Type B pancreatic cell (in vitro differentiated cells): ENCODE results near the gene CROCC2. TPM values are rescaled to one million over a fixed set of nuclear protein-coding genes. Genes with fewer than 3 reads are reported as not detected.

ENCODE experiments used
- DNase-seq: peaks from one replicate; pipeline ENCODE4 v3.0.0; 2021; ENCODE audit warnings: mixed read lengths; ENCODE audit not compliant: unreplicated experiment; ENCODE audit errors: extremely low spot score
- H3K27ac Mint-ChIP-seq: 2 replicates; pipeline ENCODE4 v1.8.0; 2021; ENCODE audit warnings: mild to moderate bottlenecking, mixed read lengths
- H3K27me3 Mint-ChIP-seq: 2 replicates; pipeline ENCODE4 v1.8.0; 2021; ENCODE audit warnings: mixed read lengths
- H3K36me3 Mint-ChIP-seq: 2 replicates; pipeline ENCODE4 v1.8.0; 2021; ENCODE audit warnings: mixed read lengths
- H3K4me1 Mint-ChIP-seq: one replicate; pipeline ENCODE4 v1.8.0; 2021; ENCODE audit warnings: mixed read lengths; ENCODE audit not compliant: unreplicated experiment
- H3K4me3 Mint-ChIP-seq: 2 replicates; pipeline ENCODE4 v1.8.0; 2021; ENCODE audit warnings: mild to moderate bottlenecking, mixed read lengths
- H3K9me3 Mint-ChIP-seq: 2 replicates; pipeline ENCODE4 v1.8.0; 2021; ENCODE audit warnings: mixed read lengths
- total RNA-seq: library from RNA; stranded (reverse); gene quantifications from 2 replicates; pipeline ENCODE4 v1.2.1, GENCODE V29; 2021; ENCODE audit warnings: low replicate concordance
- TF ChIP-seq, protein P1 (sequence below): fragments of 200-600 bp; sonication (generic); conservative IDR thresholded peaks from 2 replicates; pipeline ENCODE4 v1.5.0; 2021; ENCODE audit warnings: antibody characterized with exemption, mild to moderate bottlenecking

The CROCC2 gene
- total RNA-seq, 1 donor from 2014 or later, result 0.68 TPM

DNA sequence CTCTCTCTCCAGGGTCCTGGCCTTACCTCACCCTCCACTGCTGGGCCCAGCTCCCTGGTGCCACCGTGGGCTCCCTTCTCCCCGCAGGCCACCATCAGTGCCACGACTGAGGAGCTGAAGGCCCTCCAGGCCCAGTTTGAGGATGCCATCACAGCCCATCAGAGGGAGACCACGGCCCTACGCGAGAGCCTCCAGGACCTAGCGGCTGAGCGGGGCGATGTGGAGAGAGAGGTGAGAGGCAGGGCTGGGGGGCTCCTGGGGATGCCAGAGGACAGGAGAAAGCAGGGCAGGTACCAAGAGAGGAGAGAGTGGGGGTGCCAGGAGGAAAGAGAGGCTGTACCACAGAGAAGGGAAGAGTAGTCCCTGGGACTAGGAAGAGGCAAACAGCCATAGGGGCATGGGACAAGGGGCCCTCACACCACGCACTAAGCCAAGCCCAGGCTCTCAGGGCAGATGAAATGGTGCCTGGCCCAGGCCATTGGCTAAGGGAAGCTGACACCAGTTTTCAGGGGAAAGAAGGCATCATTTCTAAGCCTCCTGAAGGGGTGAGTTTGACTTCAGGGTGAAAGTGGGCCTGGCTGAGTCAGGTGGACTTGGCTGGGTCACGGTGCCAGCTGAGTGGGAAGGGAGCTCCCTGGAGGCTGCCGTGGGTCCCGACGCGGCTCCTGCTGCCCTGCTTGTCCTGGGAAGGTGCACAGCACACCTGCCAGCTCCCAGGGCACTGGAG, 53.2 kb downstream of the CROCC2 start:
- H3K27me3 Mint-ChIP-seq, result peaks cover 5% of the 10 kb centered on the region
- TF ChIP-seq, protein P1, sequence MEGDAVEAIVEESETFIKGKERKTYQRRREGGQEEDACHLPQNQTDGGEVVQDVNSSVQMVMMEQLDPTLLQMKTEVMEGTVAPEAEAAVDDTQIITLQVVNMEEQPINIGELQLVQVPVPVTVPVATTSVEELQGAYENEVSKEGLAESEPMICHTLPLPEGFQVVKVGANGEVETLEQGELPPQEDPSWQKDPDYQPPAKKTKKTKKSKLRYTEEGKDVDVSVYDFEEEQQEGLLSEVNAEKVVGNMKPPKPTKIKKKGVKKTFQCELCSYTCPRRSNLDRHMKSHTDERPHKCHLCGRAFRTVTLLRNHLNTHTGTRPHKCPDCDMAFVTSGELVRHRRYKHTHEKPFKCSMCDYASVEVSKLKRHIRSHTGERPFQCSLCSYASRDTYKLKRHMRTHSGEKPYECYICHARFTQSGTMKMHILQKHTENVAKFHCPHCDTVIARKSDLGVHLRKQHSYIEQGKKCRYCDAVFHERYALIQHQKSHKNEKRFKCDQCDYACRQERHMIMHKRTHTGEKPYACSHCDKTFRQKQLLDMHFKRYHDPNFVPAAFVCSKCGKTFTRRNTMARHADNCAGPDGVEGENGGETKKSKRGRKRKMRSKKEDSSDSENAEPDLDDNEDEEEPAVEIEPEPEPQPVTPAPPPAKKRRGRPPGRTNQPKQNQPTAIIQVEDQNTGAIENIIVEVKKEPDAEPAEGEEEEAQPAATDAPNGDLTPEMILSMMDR, result no peak
- H3K36me3 Mint-ChIP-seq, result no peaks in the 10 kb centered on the region
- H3K27ac Mint-ChIP-seq, result no peak overlapping the region
- DNase-seq, result peak; percentile 62
- peak overlapping the region; percentile 11 for H3K4me3 Mint-ChIP-seq
- no peaks in the 10 kb centered on the region for H3K9me3 Mint-ChIP-seq
- H3K4me1 Mint-ChIP-seq, result peaks cover 8% of the 10 kb centered on the region

DNA sequence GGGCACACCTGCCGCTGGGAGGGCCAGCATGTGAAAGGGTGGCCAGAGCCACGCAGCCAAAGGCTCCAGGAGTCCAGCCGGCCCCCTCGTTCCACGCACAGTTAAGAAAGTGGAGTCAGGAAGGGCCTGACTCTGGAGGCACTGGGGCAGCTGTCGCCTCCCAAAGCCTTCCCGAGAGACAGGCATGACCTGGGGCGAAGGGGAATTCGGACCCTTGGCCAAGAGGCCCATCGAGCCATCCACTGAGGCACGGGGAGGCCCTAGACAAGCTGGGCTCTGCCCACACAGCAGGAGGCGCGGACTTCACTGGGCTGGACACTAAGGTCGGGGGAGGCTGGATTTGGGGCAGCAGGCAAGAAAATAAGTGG, 53.8 kb downstream of the CROCC2 start:
- peaks cover 4% of the 10 kb centered on the region for H3K27me3 Mint-ChIP-seq
- H3K4me3 Mint-ChIP-seq, result no peak overlapping the region
- peaks cover 5% of the 10 kb centered on the region for H3K4me1 Mint-ChIP-seq
- DNase-seq, result peak; percentile 67
- H3K27ac Mint-ChIP-seq, result no peak overlapping the region
- TF ChIP-seq, protein P1, result no peak
- no peaks in the 10 kb centered on the region for H3K9me3 Mint-ChIP-seq
- H3K36me3 Mint-ChIP-seq, result no peaks in the 10 kb centered on the region

DNA sequence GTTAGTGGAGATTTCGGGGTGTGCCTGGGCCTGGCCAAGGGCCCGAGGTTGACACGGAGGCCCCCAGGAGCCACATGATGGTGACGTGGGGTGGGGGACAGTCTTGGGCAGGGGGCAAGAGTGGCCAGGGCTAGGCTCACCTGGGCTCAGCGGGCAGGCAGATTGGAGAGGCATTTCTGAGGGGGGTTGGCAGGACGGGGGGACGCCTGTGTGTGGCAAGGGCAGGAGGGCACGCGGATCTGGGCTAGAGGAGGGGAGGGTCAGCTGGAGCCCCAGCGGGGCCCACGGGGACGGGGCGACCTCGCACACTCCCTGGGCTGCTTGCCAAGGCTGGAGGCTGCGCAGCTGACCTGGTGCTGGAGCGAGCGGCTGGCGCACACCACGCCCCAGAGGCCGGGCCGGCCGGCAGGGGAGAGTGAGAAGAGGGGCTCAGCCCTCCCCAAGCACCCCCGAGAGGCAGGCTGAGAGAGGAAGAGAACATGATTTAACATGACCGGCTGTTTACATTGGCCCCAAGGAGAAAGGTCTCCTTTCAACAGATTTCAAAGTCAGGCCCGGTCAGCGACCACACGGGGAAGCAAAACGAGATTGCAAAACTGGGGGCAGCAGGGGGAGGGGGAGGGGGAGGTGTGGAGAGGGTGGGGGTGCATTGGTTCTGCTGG, 54.3 kb downstream of the CROCC2 start:
- H3K27me3 Mint-ChIP-seq, result no peaks in the 10 kb centered on the region
- no peaks in the 10 kb centered on the region for H3K4me1 Mint-ChIP-seq
- H3K9me3 Mint-ChIP-seq, result no peaks in the 10 kb centered on the region
- H3K36me3 Mint-ChIP-seq, result no peaks in the 10 kb centered on the region
- DNase-seq, result peak; percentile 81
- H3K27ac Mint-ChIP-seq, result no peak overlapping the region
- TF ChIP-seq, protein P1, result no peak
- H3K4me3 Mint-ChIP-seq, result no peak overlapping the region

DNA sequence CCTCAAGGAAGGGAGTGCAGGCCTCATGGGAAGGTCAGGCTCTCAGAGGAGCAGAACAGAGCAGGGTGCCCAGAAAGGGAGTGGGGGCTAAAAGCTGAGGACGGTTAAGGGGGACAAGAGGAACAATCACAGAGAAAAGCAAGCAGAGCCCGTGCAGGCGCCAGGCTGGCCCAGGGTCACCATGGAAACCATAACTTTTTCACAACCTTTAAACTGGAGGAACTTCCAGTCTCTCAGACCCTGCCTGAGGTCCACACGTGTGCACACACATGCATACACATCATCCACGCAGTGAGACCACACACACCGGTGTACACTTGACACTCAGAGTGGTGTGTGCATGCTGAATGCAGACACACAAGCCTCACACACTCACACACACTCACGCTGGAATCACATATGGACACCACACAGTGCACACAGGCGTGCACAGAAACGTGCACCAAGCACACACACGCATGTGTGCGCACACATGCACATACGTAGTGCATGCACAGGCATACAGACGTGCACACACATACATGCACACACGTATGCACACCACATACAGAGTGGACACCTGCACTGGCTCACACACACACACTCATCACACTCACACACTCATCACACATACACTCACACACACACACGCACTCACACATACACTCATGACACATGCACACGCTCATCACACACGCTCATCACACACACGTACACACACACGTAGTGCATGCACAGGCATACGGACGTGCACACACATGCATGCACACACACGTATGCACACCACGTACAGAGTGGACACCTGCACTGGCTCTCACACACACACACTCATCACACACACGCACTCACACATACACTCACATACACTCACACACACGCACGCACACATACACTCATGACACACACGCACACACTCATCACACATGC, 55.1 kb downstream of the CROCC2 start:
- Mint-ChIP-seq H3K4me1 (no peaks in the 10 kb centered on the region), H3K36me3 (no peaks in the 10 kb centered on the region), H3K9me3 (no peaks in the 10 kb centered on the region), H3K27me3 (no peaks in the 10 kb centered on the region), H3K27ac (no peak overlapping the region), H3K4me3 (no peak overlapping the region)
- DNase-seq, result peak; percentile 70
- TF ChIP-seq, protein P1, result no peak

DNA sequence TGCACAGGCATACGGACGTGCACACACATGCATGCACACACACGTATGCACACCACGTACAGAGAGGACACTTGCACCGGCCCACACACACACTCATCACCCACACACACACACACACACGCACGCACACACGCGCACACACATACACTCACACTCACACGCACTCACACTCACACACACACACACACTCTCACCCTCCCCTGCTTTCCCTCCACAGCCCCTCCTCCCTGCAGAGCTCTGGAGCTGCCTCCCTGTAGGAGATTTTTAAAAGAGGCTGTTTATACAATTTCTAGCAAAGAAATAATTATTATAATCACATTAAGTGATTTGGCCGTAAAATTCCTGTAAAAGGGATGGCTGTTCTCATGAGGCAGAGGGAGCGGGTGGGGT, 55.8 kb downstream of the CROCC2 start:
- H3K9me3 Mint-ChIP-seq, result no peaks in the 10 kb centered on the region
- TF ChIP-seq, protein P1, result no peak
- no peak overlapping the region for H3K27ac Mint-ChIP-seq
- no peaks in the 10 kb centered on the region for H3K27me3 Mint-ChIP-seq
- H3K4me1 Mint-ChIP-seq, result no peaks in the 10 kb centered on the region
- peak; percentile 44 for DNase-seq
- no peaks in the 10 kb centered on the region for H3K36me3 Mint-ChIP-seq
- H3K4me3 Mint-ChIP-seq, result no peak overlapping the region
